Ammon's horn (tissue), 1 donor: ENCODE measurements around the gene QKI.
"Not testable (repeated sequence)": the region's sequence is repeated elsewhere in the genome, so short reads cannot be mapped to it uniquely, and the experiment has no call there.

Experiments
- DNase-seq: peaks from one replicate; pipeline ENCODE4 v3.0.0-alpha.2; 2016; ENCODE audit warnings: low spot score

QKI gene

GRCh38 chr6:163442336-163442735 lies 27.8 kb downstream of the QKI start:
- no peak for DNase-seq

- DNase-seq = no peak
These were observed 29.6 kb downstream of the QKI start for GRCh38 chr6:163444077-163444476.

- DNase-seq = no peak
These were observed 32.0 kb downstream of the QKI start for GRCh38 chr6:163446549-163446948.

- no peak for DNase-seq
These were observed 34.6 kb downstream of the QKI start for GRCh38 chr6:163449076-163449475.

- DNase-seq = no peak
These were observed 39.9 kb downstream of the QKI start for GRCh38 chr6:163454425-163454824.

GRCh38 chr6:163455552-163455951 lies 41.0 kb downstream of the QKI start:
- DNase-seq = no peak

GRCh38 chr6:163457637-163458561 lies 43.4 kb downstream of the QKI start:
- DNase-seq = no peak

GRCh38 chr6:163459007-163459406 lies 44.5 kb downstream of the QKI start:
- DNase-seq = no peak

- DNase-seq = no peak
These were observed 45.0 kb downstream of the QKI start for GRCh38 chr6:163459536-163459935.

GRCh38 chr6:163460307-163460782 lies 45.8 kb downstream of the QKI start:
- no peak for DNase-seq

- DNase-seq = no peak
These were observed 47.2 kb downstream of the QKI start for GRCh38 chr6:163461696-163462095.

- no peak for DNase-seq
These were observed 48.7 kb downstream of the QKI start for GRCh38 chr6:163463180-163463579.

GRCh38 chr6:163463795-163464194 lies 49.3 kb downstream of the QKI start:
- DNase-seq = no peak

- DNase-seq = no peak
These were observed 52.4 kb downstream of the QKI start for GRCh38 chr6:163466839-163467390.

- no peak for DNase-seq
These were observed 54.2 kb downstream of the QKI start for GRCh38 chr6:163468738-163469137.

GRCh38 chr6:163469459-163469985 lies 55.0 kb downstream of the QKI start:
- no peak for DNase-seq

- DNase-seq = no peak
These were observed 56.1 kb downstream of the QKI start for GRCh38 chr6:163470611-163471010.

GRCh38 chr6:163474581-163474980 lies 60.1 kb downstream of the QKI start:
- no peak for DNase-seq

- not testable (repeated sequence) for DNase-seq
These were observed 62.4 kb downstream of the QKI start for GRCh38 chr6:163476946-163477345.

- no peak for DNase-seq
These were observed 68.6 kb downstream of the QKI start for GRCh38 chr6:163483107-163483506.

GRCh38 chr6:163485388-163485851 lies 70.9 kb downstream of the QKI start:
- DNase-seq = no peak

GRCh38 chr6:163486821-163487220 lies 72.3 kb downstream of the QKI start:
- DNase-seq = no peak

- DNase-seq = no peak
These were observed 73.1 kb downstream of the QKI start for GRCh38 chr6:163487606-163488005.
